LNCAP (cell line): ENCODE data around the gene FRAT2.

Experiments
- TF ChIP-seq, protein P1 (sequence below): fragments of 450-650 bp; IDR thresholded peaks from 2 replicates; pipeline ENCODE4 v1.5.1; 2017; ENCODE audit warnings: mild to moderate bottlenecking

Gene FRAT2

DNA sequence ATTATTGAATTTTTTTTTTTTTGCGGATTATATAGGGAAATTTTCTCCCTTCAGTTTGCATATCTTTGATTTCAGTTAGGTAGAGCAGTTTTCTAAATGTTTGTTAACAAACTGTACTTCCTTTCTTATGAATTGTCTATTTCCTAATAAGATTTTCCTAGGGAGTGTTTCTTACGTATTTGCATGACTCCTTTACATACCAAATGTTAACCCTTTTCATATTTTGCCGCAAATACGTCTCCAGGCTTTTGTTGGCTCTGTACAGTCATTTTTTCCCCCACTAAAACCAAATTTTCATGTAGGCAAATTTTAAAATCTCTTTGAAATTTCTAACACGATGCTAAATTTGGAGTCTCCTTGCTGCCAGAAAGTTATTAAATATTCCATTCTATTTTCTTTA is 1.9 kb upstream of the FRAT2 start:
- TF ChIP-seq, protein P1, sequence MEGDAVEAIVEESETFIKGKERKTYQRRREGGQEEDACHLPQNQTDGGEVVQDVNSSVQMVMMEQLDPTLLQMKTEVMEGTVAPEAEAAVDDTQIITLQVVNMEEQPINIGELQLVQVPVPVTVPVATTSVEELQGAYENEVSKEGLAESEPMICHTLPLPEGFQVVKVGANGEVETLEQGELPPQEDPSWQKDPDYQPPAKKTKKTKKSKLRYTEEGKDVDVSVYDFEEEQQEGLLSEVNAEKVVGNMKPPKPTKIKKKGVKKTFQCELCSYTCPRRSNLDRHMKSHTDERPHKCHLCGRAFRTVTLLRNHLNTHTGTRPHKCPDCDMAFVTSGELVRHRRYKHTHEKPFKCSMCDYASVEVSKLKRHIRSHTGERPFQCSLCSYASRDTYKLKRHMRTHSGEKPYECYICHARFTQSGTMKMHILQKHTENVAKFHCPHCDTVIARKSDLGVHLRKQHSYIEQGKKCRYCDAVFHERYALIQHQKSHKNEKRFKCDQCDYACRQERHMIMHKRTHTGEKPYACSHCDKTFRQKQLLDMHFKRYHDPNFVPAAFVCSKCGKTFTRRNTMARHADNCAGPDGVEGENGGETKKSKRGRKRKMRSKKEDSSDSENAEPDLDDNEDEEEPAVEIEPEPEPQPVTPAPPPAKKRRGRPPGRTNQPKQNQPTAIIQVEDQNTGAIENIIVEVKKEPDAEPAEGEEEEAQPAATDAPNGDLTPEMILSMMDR: no peak

DNA sequence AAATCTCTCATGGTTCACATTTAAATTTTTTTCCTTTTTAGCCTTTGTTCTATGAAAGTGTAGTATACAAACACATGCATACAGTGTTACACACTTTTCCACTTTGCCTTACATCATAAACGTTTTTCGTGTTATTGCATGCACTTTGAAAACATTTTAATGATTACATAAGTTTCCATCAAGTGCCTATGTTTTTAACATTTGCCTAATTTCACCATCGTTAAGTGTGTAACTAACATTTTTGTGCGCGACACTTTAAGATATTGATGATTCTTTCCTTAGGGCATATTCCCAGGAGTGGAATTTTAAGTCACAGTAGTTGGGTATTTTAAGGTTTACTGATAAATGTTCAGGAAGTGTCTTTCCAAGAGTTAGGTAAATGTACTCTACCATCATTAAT is 1.5 kb upstream of the FRAT2 start:
- TF ChIP-seq, protein P1: no peak

DNA sequence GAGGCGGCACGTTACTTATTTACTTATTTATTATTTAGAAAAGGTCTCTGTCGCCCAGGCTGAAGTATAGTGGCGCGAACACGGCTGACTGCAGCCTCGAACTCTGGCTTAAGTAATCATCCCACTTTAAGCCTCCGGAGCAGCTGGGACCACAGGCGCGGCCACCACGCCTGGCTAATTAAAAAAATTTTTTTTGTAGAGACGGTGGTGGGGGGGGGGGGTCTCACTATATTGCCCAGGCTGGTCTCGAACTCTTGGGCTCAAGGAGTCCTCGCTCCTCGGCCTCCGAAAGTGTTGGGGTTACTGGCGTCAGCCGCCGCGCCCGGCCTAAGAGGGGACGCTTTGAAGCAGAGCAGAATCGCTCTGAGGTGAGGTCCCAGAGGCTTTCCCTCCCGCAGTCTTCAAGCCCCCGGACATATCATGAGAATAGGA is 675 bp upstream of the FRAT2 start:
- TF ChIP-seq, protein P1: no peak

DNA sequence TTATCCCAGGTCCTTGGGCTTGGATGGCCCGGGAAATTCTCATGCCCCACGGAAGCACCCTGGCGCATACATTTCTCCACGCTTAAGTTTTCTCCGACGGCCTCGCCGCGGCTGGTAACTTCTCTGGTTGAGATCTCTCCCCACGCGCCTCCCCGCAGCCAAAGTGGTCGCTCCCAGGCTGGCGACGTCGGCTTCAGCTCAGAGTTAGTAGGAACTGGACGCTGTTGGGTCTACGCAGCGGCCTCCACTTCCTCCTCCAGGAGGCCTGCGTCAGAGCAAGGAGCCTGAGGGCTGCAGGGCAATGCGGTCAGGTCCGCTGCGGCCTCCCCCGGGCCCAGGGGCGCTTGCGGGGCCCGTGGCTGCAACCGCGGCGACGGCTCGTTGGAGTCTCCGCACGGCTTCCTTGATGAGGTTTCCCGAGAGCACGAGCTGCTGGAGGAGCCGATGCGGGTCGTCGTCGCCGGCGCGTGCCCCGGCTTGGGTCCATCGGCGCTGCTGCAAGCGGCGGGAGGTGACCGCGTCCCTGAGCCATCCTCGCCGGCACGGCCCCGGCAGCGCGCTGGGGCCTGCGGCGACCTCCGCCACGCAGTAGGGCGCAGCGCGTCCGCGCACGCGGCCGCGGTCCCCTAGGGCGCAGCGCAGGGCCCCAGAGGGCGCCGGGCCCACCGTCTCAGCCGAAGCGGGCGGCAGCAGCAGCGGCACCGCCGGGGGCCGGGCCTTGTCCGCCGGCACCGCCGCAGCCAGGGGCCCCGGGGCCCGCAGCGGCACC is 744 bp downstream of the FRAT2 start:
- TF ChIP-seq, protein P1: no peak

DNA sequence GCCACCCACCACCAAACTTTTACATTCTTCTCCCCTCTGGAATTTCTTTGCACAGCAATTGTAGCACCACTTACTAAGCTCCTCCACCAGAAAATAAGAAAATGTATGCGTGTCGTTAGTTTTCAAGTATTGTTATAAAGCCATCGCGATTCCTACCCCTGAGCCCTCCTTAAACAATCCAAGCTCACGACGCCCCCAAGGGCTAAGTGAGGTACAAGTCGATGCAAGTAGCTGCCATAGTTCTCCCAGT is 1.3 kb downstream of the FRAT2 start:
- TF ChIP-seq, protein P1: no peak

DNA sequence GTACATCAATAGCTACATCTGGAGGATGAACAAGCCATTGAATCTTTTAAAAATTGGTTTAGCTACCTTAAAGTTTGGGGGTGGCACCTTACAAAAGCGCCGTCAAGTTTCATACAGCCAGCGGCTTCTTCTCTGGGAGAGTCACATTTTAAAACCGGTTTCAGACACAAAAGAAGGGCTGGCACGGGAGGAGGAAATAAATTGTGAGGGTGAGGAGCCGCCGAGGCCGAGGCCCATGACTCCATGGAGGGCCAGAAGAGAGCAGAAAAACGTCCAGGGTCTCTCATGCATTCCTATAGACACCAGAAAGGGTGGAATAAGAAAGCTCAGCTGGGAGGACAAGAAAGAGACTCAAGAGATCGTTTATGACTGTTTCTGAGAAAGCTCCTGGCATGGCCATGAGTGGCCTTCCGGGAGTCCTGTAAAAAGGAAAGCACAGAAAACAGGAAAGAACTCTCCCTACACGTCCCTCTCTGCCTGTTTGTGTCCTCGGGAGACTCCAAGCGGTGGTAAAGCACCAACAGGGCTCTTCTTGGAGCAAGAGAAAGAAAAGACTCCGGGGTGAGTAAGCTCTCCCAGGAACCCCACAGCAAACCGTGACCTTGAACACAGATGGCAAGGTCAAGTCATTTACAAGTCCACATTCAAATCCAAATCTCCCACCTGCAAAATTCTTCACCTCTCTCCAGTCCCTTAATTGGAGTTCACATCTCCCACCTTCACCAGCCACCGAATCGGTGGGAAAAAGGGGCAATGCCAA is 1.8 kb downstream of the FRAT2 start:
- TF ChIP-seq, protein P1: no peak; the same call in 1 of the 2 replicates

DNA sequence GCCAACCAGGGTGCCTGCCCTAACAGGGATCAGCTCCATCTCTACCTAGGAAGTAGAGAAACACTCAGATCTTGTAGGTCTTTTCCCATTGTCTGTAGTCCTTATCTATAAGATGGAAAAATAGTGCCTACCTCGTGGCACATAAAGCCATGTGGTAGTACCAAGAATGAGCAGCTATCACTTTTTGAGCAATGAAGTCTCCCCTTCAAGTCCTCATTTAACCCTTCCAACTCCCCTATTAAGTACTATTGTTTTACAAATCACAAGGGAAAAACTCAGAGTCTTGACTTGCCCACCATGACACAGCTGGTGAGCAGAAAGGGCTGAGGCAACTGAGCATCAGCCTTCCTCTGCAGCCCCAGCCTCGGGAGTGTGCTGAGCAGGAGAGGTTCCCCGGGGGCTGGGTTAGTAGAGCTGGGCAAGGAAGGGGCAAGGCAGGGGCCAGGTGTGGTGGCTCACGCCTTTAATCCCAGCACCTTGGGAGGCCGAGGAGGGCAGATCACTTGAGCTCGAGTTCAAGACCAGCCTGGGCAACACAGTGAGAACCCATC is 3.3 kb downstream of the FRAT2 start:
- TF ChIP-seq, protein P1: no peak
